Left renal cortex interstitium (tissue), 4 donors: ENCODE data around the gene CCDC178. TPM values are rescaled to one million over a fixed set of nuclear protein-coding genes. Genes with fewer than 3 reads are reported as not detected.

ENCODE experiments used
- DNase-seq, 4 donors: peaks; one replicate each; pipeline ENCODE4 v3.0.0-alpha.2; 2013; ENCODE audit warnings: low read depth in 4 of 4, low spot score in 2 of 4, missing footprints in 1 of 4
- polyA plus RNA-seq, 4 donors: library from polyadenylated mRNA; unstranded; fragments of 120-200 nt; gene quantifications; one replicate each; pipeline ENCODE4 v1.2.1, GENCODE V29; 2013; ENCODE audit not compliant: insufficient read length in 4 of 4

Gene CCDC178
- polyA plus RNA-seq, 4 donors: 1.4 to 2.0 (median 1.8) TPM

GRCh38 chr18:32922951-32923430 lies 517.5 kb downstream of the CCDC178 start:
- DNase-seq: no peak

GRCh38 chr18:32920796-32921787 lies 519.4 kb downstream of the CCDC178 start:
- no peak for DNase-seq

- DNase-seq: no peak
These were observed 520.7 kb downstream of the CCDC178 start for GRCh38 chr18:32919799-32920198.

GRCh38 chr18:32918692-32919250 lies 521.8 kb downstream of the CCDC178 start:
- DNase-seq: no peak

- DNase-seq: no peak
These were observed 525.0 kb downstream of the CCDC178 start for GRCh38 chr18:32915516-32915915.

GRCh38 chr18:32911660-32912284 lies 528.7 kb downstream of the CCDC178 start:
- DNase-seq: no peak

- no peak for DNase-seq
These were observed 529.7 kb downstream of the CCDC178 start for GRCh38 chr18:32910694-32911296.

GRCh38 chr18:32909798-32910561 lies 530.5 kb downstream of the CCDC178 start:
- DNase-seq: no peak

GRCh38 chr18:32908424-32908805 lies 532.1 kb downstream of the CCDC178 start:
- DNase-seq: no peak

GRCh38 chr18:32907648-32908423 lies 532.7 kb downstream of the CCDC178 start:
- DNase-seq: no peak

- DNase-seq: no peak
These were observed 533.3 kb downstream of the CCDC178 start for GRCh38 chr18:32907311-32907585.

- DNase-seq: no peak
These were observed 533.8 kb downstream of the CCDC178 start for GRCh38 chr18:32906506-32907310.

GRCh38 chr18:32905651-32906050 lies 534.9 kb downstream of the CCDC178 start:
- no peak for DNase-seq

- DNase-seq: no peak
These were observed 537.8 kb downstream of the CCDC178 start for GRCh38 chr18:32902568-32903330.

- DNase-seq: no peak
These were observed 540.7 kb downstream of the CCDC178 start for GRCh38 chr18:32899819-32900218.

GRCh38 chr18:32896776-32897547 lies 543.6 kb downstream of the CCDC178 start:
- no peak for DNase-seq

GRCh38 chr18:32893915-32894314 lies 546.6 kb downstream of the CCDC178 start:
- DNase-seq: no peak
